Body of pancreas (tissue), 4 donors: ENCODE results near the gene IL4R.

Experiments
- CTCF ChIP-seq, 7 experiments: fragments of 450-650 bp in 4 of 7; fragments of 200-600 bp in 3 of 7; sonication (generic) in 3 of 7; IDR thresholded peaks; one replicate each; pipeline ENCODE4 v1.5.1; 2016 to 2019; ENCODE audit warnings: antibody characterized with exemption in 7 of 7
- POLR2A ChIP-seq, 3 donors: fragments of 450-650 bp; IDR thresholded peaks; one replicate each; pipeline ENCODE4 v1.6.1; 2016; ENCODE audit warnings: antibody characterized with exemption in 3 of 3, mild to moderate bottlenecking in 2 of 3

DNA sequence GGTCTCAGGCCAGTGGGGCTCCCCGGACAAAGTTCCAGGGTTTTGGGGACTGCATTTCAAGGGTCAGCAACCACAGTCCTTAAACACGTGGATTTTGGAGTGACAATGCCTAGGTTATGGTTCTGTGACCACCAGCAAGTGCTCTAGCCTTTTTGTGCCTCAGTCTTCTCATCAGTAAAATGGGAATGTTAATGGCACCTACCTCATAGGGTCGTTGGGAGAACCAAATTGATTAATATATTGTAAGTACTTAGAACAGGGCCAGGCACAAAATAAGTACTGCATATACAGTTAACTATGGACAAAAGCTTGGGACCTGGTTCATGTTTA lies 13.8 kb downstream of the IL4R start:
- TF ChIP-seq CTCF (IDR thresholded peaks at IDR 0.05) (no peak), POLR2A (IDR thresholded peaks at IDR 0.05) (no peak)
